Ishikawa (cell line): Measurements from ENCODE around the gene RAP1GAP2.

Experiments used
- CEBPB ChIP-seq: IDR thresholded peaks from 2 replicates; pipeline ENCODE4 v1.6.1; 2012
- CREB1 ChIP-seq: IDR thresholded peaks from 2 replicates; pipeline ENCODE4 v1.6.1; 2012; ENCODE audit warnings: low read depth
- EGR1 ChIP-seq: IDR thresholded peaks from 2 replicates; pipeline ENCODE4 v1.6.1; 2012
- EP300 ChIP-seq: IDR thresholded peaks from 2 replicates; pipeline ENCODE4 v1.6.1; 2012; ENCODE audit warnings: borderline replicate concordance
- FOXM1 ChIP-seq: IDR thresholded peaks from 2 replicates; pipeline ENCODE4 v1.6.1; 2012; ENCODE audit warnings: low read depth, borderline replicate concordance
- NFIC ChIP-seq: IDR thresholded peaks from 2 replicates; pipeline ENCODE4 v1.6.1; 2012
- RAD21 ChIP-seq: IDR thresholded peaks from 2 replicates; pipeline ENCODE4 v1.6.1; 2012; ENCODE audit warnings: low read depth
- REST ChIP-seq: IDR thresholded peaks from 2 replicates; pipeline ENCODE4 v1.6.1; 2012; ENCODE audit warnings: low read depth, mild to moderate bottlenecking
- TAF1 ChIP-seq: IDR thresholded peaks from 2 replicates; pipeline ENCODE4 v1.6.1; 2012; ENCODE audit warnings: low read depth, mild to moderate bottlenecking
- TCF12 ChIP-seq: IDR thresholded peaks from 2 replicates; pipeline ENCODE4 v1.6.1; 2012; ENCODE audit warnings: low read depth
- TEAD4 ChIP-seq: IDR thresholded peaks from 2 replicates; pipeline ENCODE4 v1.6.1; 2012
- YY1 ChIP-seq: IDR thresholded peaks from 2 replicates; pipeline ENCODE4 v1.6.1; 2012; ENCODE audit warnings: low read depth
- ZBTB7A ChIP-seq: IDR thresholded peaks from 2 replicates; pipeline ENCODE4 v1.6.1; 2012; ENCODE audit warnings: low read depth
- TF ChIP-seq, protein P1 (sequence below): IDR thresholded peaks from 2 replicates; pipeline ENCODE4 v1.6.1; 2012
- TF ChIP-seq, protein P2 (sequence below): IDR thresholded peaks from 2 replicates; pipeline ENCODE4 v1.6.1; 2012

RAP1GAP2 gene

GRCh38 chr17:2796164-2797125 is at the start of gene RAP1GAP2:
RAP1GAP2 (plus strand) TSS chr17:2796438; CDS start chr17:2796528, 90 bp downstream.
- TF ChIP-seq CREB1 (no peak), RAD21 (no peak), TCF12 (no peak), ZBTB7A (no peak), YY1 (no peak), CEBPB (no peak), REST (no peak), FOXM1 (no peak), EGR1 (no peak), EP300 (no peak), TAF1 (no peak)
- TF ChIP-seq, protein P1, sequence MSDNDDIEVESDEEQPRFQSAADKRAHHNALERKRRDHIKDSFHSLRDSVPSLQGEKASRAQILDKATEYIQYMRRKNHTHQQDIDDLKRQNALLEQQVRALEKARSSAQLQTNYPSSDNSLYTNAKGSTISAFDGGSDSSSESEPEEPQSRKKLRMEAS: no peak
- TF ChIP-seq, protein P2, sequence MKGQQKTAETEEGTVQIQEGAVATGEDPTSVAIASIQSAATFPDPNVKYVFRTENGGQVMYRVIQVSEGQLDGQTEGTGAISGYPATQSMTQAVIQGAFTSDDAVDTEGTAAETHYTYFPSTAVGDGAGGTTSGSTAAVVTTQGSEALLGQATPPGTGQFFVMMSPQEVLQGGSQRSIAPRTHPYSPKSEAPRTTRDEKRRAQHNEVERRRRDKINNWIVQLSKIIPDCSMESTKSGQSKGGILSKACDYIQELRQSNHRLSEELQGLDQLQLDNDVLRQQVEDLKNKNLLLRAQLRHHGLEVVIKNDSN: no peak

DNA sequence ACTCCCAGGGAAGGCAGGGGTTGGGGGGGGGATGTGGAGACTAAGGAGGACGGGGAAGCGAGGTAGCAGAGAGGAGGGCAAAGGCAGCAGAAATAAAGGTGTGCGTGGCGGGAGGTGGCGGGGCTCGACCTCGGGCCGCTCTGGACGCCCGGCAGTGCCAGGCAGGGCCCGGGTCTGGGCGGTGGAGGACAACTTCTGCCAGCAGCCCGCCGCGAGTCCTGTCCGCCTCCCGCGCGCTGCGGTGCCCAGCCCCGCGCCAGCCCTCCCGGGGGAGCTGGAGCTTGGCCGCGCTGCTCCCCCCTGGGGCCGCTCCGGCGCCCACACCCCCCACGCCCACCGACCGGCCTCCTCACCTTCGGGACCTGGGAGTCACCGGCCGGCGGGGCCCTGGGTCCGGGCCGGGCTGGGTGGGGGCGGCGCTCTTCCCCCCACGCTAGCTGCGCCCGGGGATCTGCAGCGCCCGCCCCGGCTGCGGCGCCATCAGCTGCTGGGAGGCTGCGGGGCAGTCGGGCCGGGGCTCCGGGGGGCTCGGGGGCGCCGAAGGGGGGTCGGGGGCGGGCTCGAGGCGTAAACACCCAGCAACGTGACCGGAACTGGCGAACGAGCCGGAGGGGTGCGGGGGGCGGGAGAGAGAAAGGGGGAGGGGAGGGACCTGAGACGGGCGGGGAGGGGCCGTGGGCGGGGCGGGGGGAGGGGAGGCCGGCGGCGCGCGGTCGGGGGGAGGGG is 47.0 kb upstream of the RAP1GAP2 start, which contains the start of gene CCDC92B:
Gene CCDC92B (minus strand): TSS at position 595 of the 726 bp plus-strand sequence. CDS start 14,507 bp downstream, outside the sequence.
- no peak for TF ChIP-seq TAF1
- TF ChIP-seq, protein P2: no peak
- no peak for TF ChIP-seq CREB1
- no peak for TF ChIP-seq NFIC
- TF ChIP-seq REST: no peak
- TF ChIP-seq TEAD4: no peak

DNA sequence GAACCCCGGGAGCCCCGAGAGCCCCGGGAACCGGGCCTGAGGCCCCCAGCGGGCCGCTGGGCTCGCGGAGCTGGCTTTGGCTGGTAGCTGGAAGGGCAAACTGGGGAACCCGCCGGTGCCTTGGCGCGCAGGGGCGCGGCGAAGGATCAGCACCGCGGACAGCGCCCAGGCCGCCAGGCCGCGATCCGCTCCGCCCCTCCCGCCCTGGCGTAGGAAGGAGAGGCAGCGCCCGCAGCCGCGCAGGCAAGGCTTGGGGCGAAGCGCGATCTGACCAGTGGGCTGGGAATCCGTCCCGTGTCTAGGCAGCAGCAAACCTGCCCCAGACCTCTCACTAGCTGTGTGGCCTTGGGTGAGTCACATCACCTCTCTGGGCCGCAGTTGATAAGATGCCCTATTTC is 46.5 kb upstream of the RAP1GAP2 start:
- TF ChIP-seq RAD21 (no peak), YY1 (no peak), EP300 (no peak), CEBPB (no peak), TCF12 (no peak), CREB1 (no peak), NFIC (no peak), EGR1 (no peak), REST (peak; percentile 97)
- TF ChIP-seq, protein P1: peak; percentile 67; the same call in 1 of the 2 replicates

DNA sequence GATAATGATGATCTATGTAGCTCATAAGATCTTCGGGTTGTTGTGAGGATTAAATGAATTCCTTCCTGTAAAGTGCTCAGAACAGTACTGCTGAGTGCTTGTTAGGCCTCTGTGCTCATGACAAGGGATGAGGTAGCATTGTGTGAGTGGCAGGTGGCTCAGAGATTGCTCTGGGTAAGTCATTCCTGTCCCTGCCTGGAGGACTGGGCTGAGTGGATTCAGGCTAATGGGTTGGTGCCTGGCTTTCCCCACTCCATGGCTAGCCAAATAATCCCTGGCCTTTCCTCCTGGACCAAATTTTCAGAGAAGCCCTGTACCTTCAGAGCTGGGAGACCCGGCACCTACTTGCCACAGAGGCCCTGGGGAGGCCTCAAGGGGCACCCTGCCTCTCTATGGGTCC is 45.5 kb upstream of the RAP1GAP2 start:
- TF ChIP-seq CEBPB: no peak
- no peak for TF ChIP-seq TAF1
- TF ChIP-seq RAD21: no peak
- no peak for TF ChIP-seq FOXM1
- TF ChIP-seq YY1: no peak
- no peak for TF ChIP-seq EP300
- no peak for TF ChIP-seq NFIC
- TF ChIP-seq TEAD4: no peak
- no peak for TF ChIP-seq ZBTB7A
- TF ChIP-seq, protein P2: no peak
- TF ChIP-seq, protein P1: no peak
- no peak for TF ChIP-seq TCF12
- TF ChIP-seq EGR1: no peak
- no peak for TF ChIP-seq REST
- TF ChIP-seq CREB1: no peak
